ENCODE data around the gene MADCAM1. TPM values are rescaled to one million over a fixed set of nuclear protein-coding genes. Genes with fewer than 3 reads are reported as not detected.

The MADCAM1 gene
- total and polyA plus RNA-seq, 10 donors, result 3.0 to 33.6 (median 5.6) TPM

- no peaks in the 10 kb centered on the region for H3K4me1 ChIP-seq
- DNase-seq, result no peak
- H3K27ac ChIP-seq, result no peak overlapping the region
- 78 to 84% (median 80%) methylated on average over 10 to 11 of the region's 11 CpGs for WGBS, 5 donors
- peaks cover 0 to 15% (median 0%) of the 10 kb centered on the region in 7 donors for H3K27me3 ChIP-seq (replicated peaks in 1 of 7)
- no peaks in the 10 kb centered on the region for H3K36me3 ChIP-seq
- H3K4me3 ChIP-seq, result no peak overlapping the region
- no peak for TF ChIP-seq POLR2A (IDR thresholded peaks at IDR 0.05)
- no peak for TF ChIP-seq POLR2AphosphoS5 (IDR thresholded peaks at IDR 0.05)
- H3K9me3 ChIP-seq, result no peaks in the 10 kb centered on the region
- intact Hi-C loops (cut with DNase I; ENCODE audit: low total_unique reads), result no loop called here
Observed at GRCh38 chr19:467554-467953, 28.7 kb upstream of the MADCAM1 start.

DNA sequence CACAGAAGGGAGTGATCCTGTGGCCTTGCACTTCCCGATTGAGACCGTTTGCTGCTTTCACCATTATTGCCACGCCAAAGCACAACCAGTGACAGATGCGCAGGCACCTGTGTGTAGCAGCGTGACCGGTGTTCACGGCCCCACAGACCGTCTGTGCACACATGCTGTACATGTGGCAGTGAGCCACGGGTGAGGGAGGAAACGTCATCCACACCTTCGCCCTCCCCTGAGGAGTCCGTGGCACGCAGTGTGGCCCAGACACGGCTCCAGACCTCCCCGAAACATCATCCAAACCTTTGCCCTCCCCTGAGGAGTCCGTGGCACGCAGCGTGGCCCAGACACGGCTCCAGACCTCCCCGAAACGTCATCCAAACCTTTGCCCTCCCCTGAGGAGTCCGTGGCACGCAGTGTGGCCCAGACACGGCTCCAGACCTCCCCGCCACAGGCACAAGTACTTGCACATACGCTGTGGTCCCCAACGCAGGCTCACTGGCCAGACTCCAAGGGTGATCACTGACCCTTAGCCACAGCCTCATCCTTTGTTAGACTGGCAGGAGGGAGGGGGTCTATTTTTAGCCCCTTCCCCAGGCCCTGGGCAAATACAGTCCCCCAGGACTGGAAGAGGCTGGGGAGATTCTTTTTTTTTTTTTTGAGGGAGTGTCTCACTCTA is 27.6 kb upstream of the MADCAM1 start:
- DNase-seq, result peak; percentile 68
- Histone ChIP-seq H3K27me3 (replicated peaks in 1 of 7) (peaks cover 0 to 3% (median 0%) of the 10 kb centered on the region in 7 donors), H3K27ac (no peak overlapping the region), H3K36me3 (no peaks in the 10 kb centered on the region), H3K9me3 (no peaks in the 10 kb centered on the region), H3K4me1 (no peaks in the 10 kb centered on the region), H3K4me3 (no peak overlapping the region)
- TF ChIP-seq, protein P1, sequence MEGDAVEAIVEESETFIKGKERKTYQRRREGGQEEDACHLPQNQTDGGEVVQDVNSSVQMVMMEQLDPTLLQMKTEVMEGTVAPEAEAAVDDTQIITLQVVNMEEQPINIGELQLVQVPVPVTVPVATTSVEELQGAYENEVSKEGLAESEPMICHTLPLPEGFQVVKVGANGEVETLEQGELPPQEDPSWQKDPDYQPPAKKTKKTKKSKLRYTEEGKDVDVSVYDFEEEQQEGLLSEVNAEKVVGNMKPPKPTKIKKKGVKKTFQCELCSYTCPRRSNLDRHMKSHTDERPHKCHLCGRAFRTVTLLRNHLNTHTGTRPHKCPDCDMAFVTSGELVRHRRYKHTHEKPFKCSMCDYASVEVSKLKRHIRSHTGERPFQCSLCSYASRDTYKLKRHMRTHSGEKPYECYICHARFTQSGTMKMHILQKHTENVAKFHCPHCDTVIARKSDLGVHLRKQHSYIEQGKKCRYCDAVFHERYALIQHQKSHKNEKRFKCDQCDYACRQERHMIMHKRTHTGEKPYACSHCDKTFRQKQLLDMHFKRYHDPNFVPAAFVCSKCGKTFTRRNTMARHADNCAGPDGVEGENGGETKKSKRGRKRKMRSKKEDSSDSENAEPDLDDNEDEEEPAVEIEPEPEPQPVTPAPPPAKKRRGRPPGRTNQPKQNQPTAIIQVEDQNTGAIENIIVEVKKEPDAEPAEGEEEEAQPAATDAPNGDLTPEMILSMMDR (IDR thresholded peaks at IDR 0.05 in 8 of 11, conservative IDR thresholded peaks at IDR 0.05 in 3 of 11), result no peak
- TF ChIP-seq POLR2A (IDR thresholded peaks at IDR 0.05) (no peak), POLR2AphosphoS5 (IDR thresholded peaks at IDR 0.05) (no peak)
- intact Hi-C loops (cut with DNase I; ENCODE audit: low total_unique reads), result no loop called here
- WGBS, 5 donors, result 77 to 85% (median 81%) methylated on average over 25 to 27 of the region's 27 CpGs

DNA sequence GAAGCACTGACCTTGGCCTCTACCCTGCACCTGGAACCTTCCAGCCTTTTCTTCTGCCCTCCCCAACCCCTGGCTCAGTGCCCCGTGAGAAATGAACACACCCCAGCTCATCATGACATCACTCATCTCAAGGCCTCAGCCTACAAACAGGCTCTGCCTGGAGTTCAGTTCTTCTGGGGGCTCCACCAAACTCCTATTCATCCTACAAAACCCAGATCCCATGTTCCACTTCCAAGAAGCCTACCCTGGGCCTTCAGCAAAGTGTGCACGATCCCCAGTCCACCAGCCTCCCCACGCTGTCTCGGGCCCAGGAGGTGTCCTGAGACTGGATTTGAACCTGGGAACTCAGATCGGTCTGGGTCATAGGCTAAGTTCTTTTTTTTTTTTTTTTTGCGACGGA is 26.5 kb upstream of the MADCAM1 start:
- Histone ChIP-seq H3K36me3 (no peaks in the 10 kb centered on the region), H3K4me1 (peaks cover 0 to 10% (median under 1%) of the 10 kb centered on the region in 6 donors), H3K9me3 (no peaks in the 10 kb centered on the region), H3K27me3 (replicated peaks in 1 of 7) (peaks cover 0 to 10% (median 0%) of the 10 kb centered on the region in 7 donors), H3K4me3 (no peak overlapping the region), H3K27ac (no peak overlapping the region)
- TF ChIP-seq, protein P1 (IDR thresholded peaks at IDR 0.05 in 8 of 11, conservative IDR thresholded peaks at IDR 0.05 in 3 of 11), result no peak
- no peak for TF ChIP-seq POLR2A (IDR thresholded peaks at IDR 0.05)
- intact Hi-C loops (cut with DNase I; ENCODE audit: low total_unique reads), result no loop called here
- 80 to 85% (median 82%) methylated on average over 7 of the region's 7 CpGs for WGBS, 5 donors
- DNase-seq, result no peak

- no peaks in the 10 kb centered on the region for H3K9me3 ChIP-seq
- H3K36me3 ChIP-seq, result no peaks in the 10 kb centered on the region
- peaks cover 0 to 17% (median 0%) of the 10 kb centered on the region in 7 donors for H3K27me3 ChIP-seq (replicated peaks in 1 of 7)
- WGBS, 5 donors, result 77 to 82% (median 80%) methylated on average over 14 to 20 of the region's 20 CpGs
- no peak overlapping the region for H3K4me3 ChIP-seq
- H3K4me1 ChIP-seq, result peaks cover 0 to 17% (median 5%) of the 10 kb centered on the region in 6 donors
- DNase-seq, result peak; percentile 72
- TF ChIP-seq, protein P1 (IDR thresholded peaks at IDR 0.05 in 8 of 11, conservative IDR thresholded peaks at IDR 0.05 in 3 of 11), result no peak
- no peak for TF ChIP-seq POLR2A (IDR thresholded peaks at IDR 0.05)
- intact Hi-C loops (cut with DNase I; ENCODE audit: low total_unique reads), result no loop called here
- H3K27ac ChIP-seq, result no peak overlapping the region
Observed at GRCh38 chr19:470701-471100, 25.6 kb upstream of the MADCAM1 start.

Data from spleen (tissue), 11 donors.